HFFc6 (cell line): Measurements from ENCODE around the gene GTF2I. TPM values are rescaled to one million over a fixed set of nuclear protein-coding genes. Genes with fewer than 3 reads are reported as not detected.

ENCODE experiments used
- DNase-seq: peaks from one replicate; pipeline ENCODE4 v3.0.0-alpha.2; 2018
- H3K27ac Mint-ChIP-seq: 2 replicates; pipeline ENCODE4 v1.8.0; 2020; ENCODE audit warnings: mild to moderate bottlenecking, mixed read lengths
- H3K27me3 Mint-ChIP-seq: 2 replicates; pipeline ENCODE4 v1.8.0; 2021; ENCODE audit warnings: mild to moderate bottlenecking, moderate library complexity, mixed read lengths; ENCODE audit not compliant: insufficient read depth
- H3K36me3 Mint-ChIP-seq: 2 replicates; pipeline ENCODE4 v1.8.0; 2021; ENCODE audit warnings: low read depth, mixed read lengths
- H3K4me1 Mint-ChIP-seq: 2 replicates; pipeline ENCODE4 v1.8.0; 2020; ENCODE audit warnings: low read depth, mixed read lengths
- H3K4me3 Mint-ChIP-seq: 2 replicates; pipeline ENCODE4 v1.8.0; 2020; ENCODE audit warnings: mild to moderate bottlenecking, moderate library complexity, mixed read lengths
- H3K9me3 Mint-ChIP-seq: 2 replicates; pipeline ENCODE4 v1.8.0; 2020; ENCODE audit warnings: mild to moderate bottlenecking, mixed read lengths
- total RNA-seq, 6 experiments: library from RNA; stranded (reverse); fragmentation: NEBNext Ultra II Directional; extraction: Animal tissue kit (Norgen Biotek cat#: 25700); gene quantifications; 2 replicates in 1 of 6; 3 replicates in 5 of 6; pipeline ENCODE4 v1.2.3, GENCODE V29; 2021
- TF ChIP-seq, protein P1 (sequence below): fragments of 200-600 bp; sonication (generic); IDR thresholded peaks from 2 replicates; pipeline ENCODE4 v1.5.0; 2021; ENCODE audit warnings: antibody characterized with exemption, mild to moderate bottlenecking

Gene GTF2I
- total RNA-seq, 6 experiments from 2014 or later = 139 to 152 (median 151) TPM

DNA sequence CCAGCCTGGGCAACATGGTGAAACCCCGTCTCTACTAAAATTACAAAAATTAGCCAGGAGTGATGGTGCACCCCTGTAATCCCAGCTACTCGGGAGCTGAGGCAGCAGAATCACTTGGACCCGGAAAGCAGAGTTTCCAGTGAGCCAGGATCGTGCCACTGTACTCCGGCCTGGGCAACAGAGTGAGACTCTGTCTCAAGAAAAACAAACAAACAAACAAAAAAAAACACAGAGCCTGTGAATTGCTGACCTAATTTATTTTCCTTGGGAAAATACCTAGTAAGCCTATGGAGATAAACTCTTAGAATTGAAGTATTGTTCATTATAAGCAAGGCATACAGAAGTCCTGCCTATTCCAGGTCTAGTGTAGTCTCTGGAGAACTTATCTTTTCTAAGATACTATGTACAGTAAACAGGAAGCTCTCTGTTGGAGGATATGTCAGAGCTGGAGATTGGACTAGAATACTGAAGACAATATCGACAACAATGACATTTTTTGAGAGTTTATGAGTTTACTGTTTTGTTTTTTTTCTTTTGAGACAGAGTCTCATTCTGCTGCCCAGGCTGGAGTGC lies 14.9 kb downstream of the GTF2I start:
- no peak overlapping the region for H3K4me3 Mint-ChIP-seq
- H3K4me1 Mint-ChIP-seq = peaks cover 6% of the 10 kb centered on the region; the same call in 1 of the 2 replicates
- H3K9me3 Mint-ChIP-seq = no peaks in the 10 kb centered on the region
- peaks cover 4% of the 10 kb centered on the region; the same call in 1 of the 2 replicates for H3K27me3 Mint-ChIP-seq
- TF ChIP-seq, protein P1, sequence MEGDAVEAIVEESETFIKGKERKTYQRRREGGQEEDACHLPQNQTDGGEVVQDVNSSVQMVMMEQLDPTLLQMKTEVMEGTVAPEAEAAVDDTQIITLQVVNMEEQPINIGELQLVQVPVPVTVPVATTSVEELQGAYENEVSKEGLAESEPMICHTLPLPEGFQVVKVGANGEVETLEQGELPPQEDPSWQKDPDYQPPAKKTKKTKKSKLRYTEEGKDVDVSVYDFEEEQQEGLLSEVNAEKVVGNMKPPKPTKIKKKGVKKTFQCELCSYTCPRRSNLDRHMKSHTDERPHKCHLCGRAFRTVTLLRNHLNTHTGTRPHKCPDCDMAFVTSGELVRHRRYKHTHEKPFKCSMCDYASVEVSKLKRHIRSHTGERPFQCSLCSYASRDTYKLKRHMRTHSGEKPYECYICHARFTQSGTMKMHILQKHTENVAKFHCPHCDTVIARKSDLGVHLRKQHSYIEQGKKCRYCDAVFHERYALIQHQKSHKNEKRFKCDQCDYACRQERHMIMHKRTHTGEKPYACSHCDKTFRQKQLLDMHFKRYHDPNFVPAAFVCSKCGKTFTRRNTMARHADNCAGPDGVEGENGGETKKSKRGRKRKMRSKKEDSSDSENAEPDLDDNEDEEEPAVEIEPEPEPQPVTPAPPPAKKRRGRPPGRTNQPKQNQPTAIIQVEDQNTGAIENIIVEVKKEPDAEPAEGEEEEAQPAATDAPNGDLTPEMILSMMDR = no peak
- no peak overlapping the region for H3K27ac Mint-ChIP-seq
- DNase-seq = no peak
- H3K36me3 Mint-ChIP-seq = no peaks in the 10 kb centered on the region

DNA sequence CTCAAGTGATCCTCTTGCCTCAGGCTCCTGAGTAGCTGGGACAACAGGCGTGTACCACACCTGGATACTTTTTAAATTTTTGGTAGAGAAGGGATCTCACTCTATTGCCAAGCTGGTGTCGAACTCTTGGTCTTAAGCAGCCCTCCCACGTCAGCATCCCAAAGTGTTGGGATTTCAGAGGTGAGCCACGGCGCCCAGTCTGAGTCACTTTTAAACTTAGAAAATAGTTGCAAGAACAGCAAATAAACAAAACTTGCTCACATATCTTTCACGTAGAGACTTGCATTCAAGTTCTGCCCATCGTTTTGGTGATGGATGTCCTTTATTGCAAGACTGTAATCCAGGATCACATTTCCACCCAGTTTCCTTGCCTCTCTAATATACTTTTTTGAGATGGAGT lies 16.6 kb downstream of the GTF2I start:
- Mint-ChIP-seq H3K4me3 (no peak overlapping the region), H3K36me3 (no peaks in the 10 kb centered on the region)

DNA sequence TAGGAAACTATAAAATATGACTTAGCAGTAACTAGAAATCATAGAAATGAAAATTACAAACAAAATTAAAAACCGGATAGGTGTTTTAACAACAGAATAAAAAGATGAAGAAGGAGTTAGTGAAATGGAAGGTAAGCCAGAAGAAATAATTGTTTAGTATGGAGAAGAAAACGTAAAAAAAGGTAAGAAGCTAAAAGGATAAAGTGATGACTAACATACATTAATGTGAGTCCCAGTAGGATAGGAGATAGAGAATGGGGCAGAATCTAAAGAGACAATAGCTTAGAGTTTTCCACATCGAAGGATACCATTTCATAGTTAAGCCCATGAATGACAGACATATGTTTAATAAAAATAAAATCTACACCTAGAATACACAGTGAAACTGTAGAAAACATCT lies 25.3 kb downstream of the GTF2I start:
- DNase-seq = no peak
- H3K27ac Mint-ChIP-seq = no peak overlapping the region
- TF ChIP-seq, protein P1 = no peak
- no peaks in the 10 kb centered on the region for H3K27me3 Mint-ChIP-seq
- H3K4me3 Mint-ChIP-seq = no peak overlapping the region
- no peaks in the 10 kb centered on the region for H3K9me3 Mint-ChIP-seq
- peaks cover 25% of the 10 kb centered on the region for H3K36me3 Mint-ChIP-seq
- H3K4me1 Mint-ChIP-seq = peaks cover 4% of the 10 kb centered on the region; the same call in 1 of the 2 replicates

More for the DNA sequence above, 16.6 kb downstream of the GTF2I start:
- Mint-ChIP-seq H3K9me3 (no peaks in the 10 kb centered on the region), H3K4me1 (peaks cover 6% of the 10 kb centered on the region; the same call in 1 of the 2 replicates), H3K27me3 (no peaks in the 10 kb centered on the region), H3K27ac (no peak overlapping the region)
- TF ChIP-seq, protein P1 = no peak
- no peak for DNase-seq

DNA sequence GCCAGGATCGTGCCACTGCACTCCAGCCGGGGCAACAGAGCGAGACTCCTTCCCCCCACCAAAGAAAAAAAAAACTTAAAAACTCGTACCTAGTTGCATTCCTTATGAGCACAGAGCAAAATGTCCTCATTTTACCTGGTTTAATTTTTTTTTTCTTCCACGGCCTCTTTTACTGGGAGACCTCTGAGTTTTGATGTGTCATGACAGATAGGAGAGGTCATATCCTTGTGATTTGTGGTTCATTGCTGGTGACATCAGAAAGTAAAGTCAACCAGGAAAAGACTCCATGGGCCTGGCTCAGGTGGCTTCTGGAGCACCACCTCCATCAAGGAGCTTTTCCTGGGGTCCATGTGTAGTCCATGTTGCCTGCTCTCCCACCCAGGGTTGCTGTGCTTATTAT lies 26.3 kb downstream of the GTF2I start:
- H3K36me3 Mint-ChIP-seq = peaks cover 27% of the 10 kb centered on the region
- no peak for DNase-seq

DNA sequence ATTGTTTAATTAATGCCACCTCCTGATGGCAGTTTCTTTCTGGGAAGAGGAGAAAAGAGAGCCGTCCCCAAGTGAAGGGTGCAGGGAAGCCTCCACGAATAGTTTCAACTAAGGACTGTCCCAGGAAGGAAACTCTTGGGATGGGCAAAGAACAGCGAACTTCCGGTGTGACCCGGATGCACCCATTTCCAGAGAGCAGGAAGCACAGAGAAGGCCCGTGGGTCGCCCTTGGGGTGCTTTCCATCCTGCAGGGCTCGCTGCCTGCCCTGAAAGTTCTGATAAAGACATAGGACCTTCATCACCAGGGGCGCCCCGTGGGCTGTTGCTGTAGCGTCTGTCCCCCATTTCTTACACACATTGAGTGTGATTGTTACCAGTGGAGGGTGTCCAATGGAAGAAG lies 27.0 kb downstream of the GTF2I start:
- Mint-ChIP-seq H3K4me3 (no peak overlapping the region), H3K27me3 (no peaks in the 10 kb centered on the region), H3K4me1 (peaks cover 4% of the 10 kb centered on the region; the same call in 1 of the 2 replicates), H3K9me3 (no peaks in the 10 kb centered on the region), H3K27ac (no peak overlapping the region), H3K36me3 (peaks cover 31% of the 10 kb centered on the region)
- DNase-seq = no peak
- TF ChIP-seq, protein P1 = no peak

More for the DNA sequence above, 26.3 kb downstream of the GTF2I start:
- TF ChIP-seq, protein P1 = no peak
- peaks cover 4% of the 10 kb centered on the region; the same call in 1 of the 2 replicates for H3K4me1 Mint-ChIP-seq
- no peak overlapping the region for H3K4me3 Mint-ChIP-seq
- H3K27ac Mint-ChIP-seq = no peak overlapping the region
- no peaks in the 10 kb centered on the region for H3K27me3 Mint-ChIP-seq
- H3K9me3 Mint-ChIP-seq = no peaks in the 10 kb centered on the region
